OCI-LY1 (cell line): ENCODE results near the gene SSH2.

ENCODE experiments used
- H2AFZ ChIP-seq: fragments of 200-600 bp; sonication (generic), shearing (Covaris generic); 2 replicates; pipeline ENCODE4 v1.6.0; 2014; ENCODE audit warnings: antibody characterized with exemption, mild to moderate bottlenecking, low read length
- H3F3A ChIP-seq: fragments of 200-600 bp; sonication (generic), shearing (Covaris generic); 2 replicates; pipeline ENCODE4 v1.6.0; 2014; ENCODE audit warnings: mild to moderate bottlenecking, antibody characterized with exemption, low read length, moderate library complexity; ENCODE audit not compliant: insufficient read depth
- H3K27ac ChIP-seq: fragments of 200-600 bp; sonication (generic); 2 replicates; pipeline ENCODE4 v1.5.1; 2014; ENCODE audit warnings: low read length, mixed run types, mild to moderate bottlenecking, low read depth; ENCODE audit not compliant: poor library complexity, severe bottlenecking
- H3K27me3 ChIP-seq: fragments of 200-600 bp; sonication (generic); 2 replicates; pipeline ENCODE4 v1.6.0; 2014; ENCODE audit warnings: antibody characterized with exemption, mild to moderate bottlenecking, low read length, moderate library complexity; ENCODE audit not compliant: insufficient read depth
- H3K36me3 ChIP-seq: fragments of 200-600 bp; sonication (generic); 2 replicates; pipeline ENCODE4 v1.6.1; 2014; ENCODE audit warnings: mild to moderate bottlenecking, antibody characterized with exemption, low read length, moderate library complexity, mixed read lengths; ENCODE audit not compliant: insufficient read depth
- H3K4me1 ChIP-seq: fragments of 200-600 bp; sonication (generic); 2 replicates; pipeline ENCODE4 v1.5.1; 2014; ENCODE audit warnings: mild to moderate bottlenecking, low read length, moderate library complexity; ENCODE audit not compliant: insufficient read depth, severe bottlenecking
- H3K4me2 ChIP-seq: fragments of 200-600 bp; sonication (generic), shearing (Covaris generic); 2 replicates; pipeline ENCODE4 v1.6.1; 2014; ENCODE audit warnings: low read length
- H3K4me3 ChIP-seq: fragments of 200-600 bp; sonication (generic); 2 replicates; pipeline ENCODE4 v1.5.1; 2014; ENCODE audit warnings: low read length, low read depth, mild to moderate bottlenecking, mixed read lengths; ENCODE audit not compliant: poor library complexity, severe bottlenecking
- H3K79me2 ChIP-seq: fragments of 200-600 bp; shearing (Covaris generic); 2 replicates; pipeline ENCODE4 v1.6.1; 2016; ENCODE audit warnings: mixed run types, low read length, mixed read lengths; ENCODE audit not compliant: insufficient read depth
- H3K9ac ChIP-seq: fragments of 200-600 bp; sonication (generic), shearing (Covaris generic); 2 replicates; pipeline ENCODE4 v1.6.1; 2014; ENCODE audit warnings: mild to moderate bottlenecking, low read length, mixed read lengths
- H3K9me2 ChIP-seq: fragments of 200-600 bp; sonication (generic), shearing (Covaris generic); 2 replicates; pipeline ENCODE4 v1.6.1; 2014; ENCODE audit warnings: low read depth, mild to moderate bottlenecking, low read length, mixed read lengths
- H3K9me3 ChIP-seq: fragments of 200-600 bp; shearing (Covaris generic); 2 replicates; pipeline ENCODE4 v1.6.1; 2014; ENCODE audit warnings: low read length, mixed read lengths
- H4K20me1 ChIP-seq: fragments of 200-600 bp; sonication (generic), shearing (Covaris generic); 2 replicates; pipeline ENCODE4 v1.6.0; 2016; ENCODE audit warnings: mild to moderate bottlenecking, low read length; ENCODE audit not compliant: insufficient read depth
- CTCF ChIP-seq: fragments of 200-600 bp; sonication (generic), shearing (Covaris generic); IDR thresholded peaks from 2 replicates; pipeline ENCODE4 v1.5.1; 2017; ENCODE audit warnings: mild to moderate bottlenecking, antibody characterized with exemption, low read length, moderate library complexity, mixed read lengths
- EZH2 ChIP-seq: fragments of 200-600 bp; sonication (generic), shearing (Covaris generic); IDR thresholded peaks from 2 replicates; pipeline ENCODE4 v1.8.0; 2017; ENCODE audit warnings: borderline replicate concordance, mixed run types, mild to moderate bottlenecking, antibody characterized with exemption, low read length, moderate library complexity, mixed read lengths

The SSH2 gene

GRCh38 chr17:29948448-29949215, 18.6 kb upstream of the SSH2 start:
- H3K4me1 ChIP-seq = peaks cover 23% of the 10 kb centered on the region
- peak overlapping the region; percentile 30 for H3K9ac ChIP-seq
- peak overlapping the region; percentile 80 for H3K27ac ChIP-seq
- peak overlapping the region; percentile 15; the same call in 1 of the 2 replicates for H3K4me2 ChIP-seq
- H4K20me1 ChIP-seq = no peaks in the 10 kb centered on the region
- H3K79me2 ChIP-seq = no peaks in the 10 kb centered on the region
- peak overlapping the region; percentile 51 for H2AFZ ChIP-seq
- no peaks in the 10 kb centered on the region for H3K27me3 ChIP-seq
- no peaks in the 10 kb centered on the region; the same call in 1 of the 2 replicates for H3K36me3 ChIP-seq
- H3F3A ChIP-seq = no peaks in the 10 kb centered on the region
- no peak for TF ChIP-seq CTCF
- no peak for TF ChIP-seq EZH2
- H3K4me3 ChIP-seq = no peak overlapping the region
- H3K9me2 ChIP-seq = no peaks in the 10 kb centered on the region
- H3K9me3 ChIP-seq = 0 out of 2 replicates have a peak, but pooled peaks cover 3% of the 10 kb centered on the region

- Histone ChIP-seq H3K27ac (no peak overlapping the region), H2AFZ (no peak overlapping the region), H3K79me2 (no peaks in the 10 kb centered on the region), H3K4me2 (no peak overlapping the region), H3K9me2 (no peaks in the 10 kb centered on the region), H3K27me3 (no peaks in the 10 kb centered on the region), H3K4me3 (no peak overlapping the region), H4K20me1 (no peaks in the 10 kb centered on the region), H3K36me3 (no peaks in the 10 kb centered on the region; the same call in 1 of the 2 replicates), H3K4me1 (peaks cover 23% of the 10 kb centered on the region), H3F3A (no peaks in the 10 kb centered on the region), H3K9me3 (no peaks in the 10 kb centered on the region), H3K9ac (no peak overlapping the region)
- TF ChIP-seq EZH2 (no peak), CTCF (no peak)
These were observed 15.3 kb upstream of the SSH2 start for GRCh38 chr17:29945281-29945680.

- H3F3A ChIP-seq = no peaks in the 10 kb centered on the region
- no peak within 1 kb of the TSS for H3K9ac ChIP-seq
- no peaks in the 10 kb centered on the region for H3K4me1 ChIP-seq
- H3K36me3 ChIP-seq = no peaks in the 10 kb centered on the region; the same call in 1 of the 2 replicates
- TF ChIP-seq EZH2 (no peak), CTCF (no peak)
- H3K9me2 ChIP-seq = no peaks in the 10 kb centered on the region
- no peak within 1 kb of the TSS for H3K4me3 ChIP-seq
- no peak within 1 kb of the TSS for H2AFZ ChIP-seq
- no peaks in the 10 kb centered on the region for H3K27me3 ChIP-seq
- no peaks in the 10 kb centered on the region for H3K9me3 ChIP-seq
- no peak within 1 kb of the TSS for H3K4me2 ChIP-seq
- no peak within 1 kb of the TSS for H3K27ac ChIP-seq
- no peaks in the 10 kb centered on the region for H3K79me2 ChIP-seq
- H4K20me1 ChIP-seq = no peaks in the 10 kb centered on the region
These were observed 11.3 kb upstream of the SSH2 start, which contains the start of gene EFCAB5 for GRCh38 chr17:29941334-29941733. Gene EFCAB5 (plus strand): TSS chr17:29941634. CDS start chr17:29941797, 163 bp downstream.
